Hematopoietic multipotent progenitor cell treated with erythropoietin and hydrocortisone succinate and interleukin-3 and kit ligand, for 15 days (in vitro differentiated cells): ENCODE results near the gene BMP2K.

Experiments used
- DNase-seq: peaks from one replicate; pipeline ENCODE4 v3.0.0-alpha.2; 2015; ENCODE audit warnings: low spot score

Gene BMP2K

DNA sequence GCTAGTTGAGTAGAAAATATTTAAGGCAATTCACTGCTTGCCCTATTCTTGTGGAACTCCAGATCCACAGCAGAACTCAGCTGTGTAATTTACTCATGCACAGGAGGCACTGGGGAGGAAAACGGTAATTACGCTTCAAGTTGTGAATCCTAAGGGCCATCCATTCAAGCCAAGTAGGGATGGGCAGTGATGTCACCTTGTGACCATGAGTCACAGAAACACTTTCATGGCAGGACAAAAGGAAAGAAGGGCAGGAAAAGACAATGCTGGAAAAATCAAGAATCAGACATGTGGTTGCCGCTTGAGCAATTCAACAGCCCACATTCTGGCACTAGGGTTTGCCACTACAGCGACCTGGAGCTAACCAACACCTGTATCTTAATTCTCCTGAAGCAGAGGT lies 161.7 kb downstream of the BMP2K start:
- DNase-seq, result no peak

DNA sequence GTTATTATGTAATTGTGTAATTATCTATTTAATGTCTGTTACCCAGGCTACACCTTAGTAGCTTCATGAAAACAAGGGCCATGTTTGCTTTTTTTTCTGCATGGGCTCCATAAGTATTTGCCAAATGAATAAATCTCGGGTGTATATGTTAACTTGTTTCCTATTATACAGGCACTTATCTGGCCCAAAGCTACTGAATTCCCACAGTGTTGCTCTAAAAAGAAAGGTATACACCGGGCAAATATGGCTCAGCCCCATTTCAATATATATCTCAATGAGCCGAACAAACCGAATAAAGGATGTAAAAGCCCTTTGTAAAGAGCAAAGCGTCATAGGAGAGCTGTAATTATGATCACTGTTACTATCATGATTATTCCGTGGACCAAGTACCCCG lies 162.3 kb downstream of the BMP2K start:
- DNase-seq, result no peak

- peak; percentile 89 for DNase-seq
These were observed 162.9 kb downstream of the BMP2K start, which contains the start of gene PAQR3 for GRCh38 chr4:78938868-78939666. Gene PAQR3 (minus strand): TSS chr4:78939438. CDS start chr4:78939224, 214 bp downstream.

GRCh38 chr4:78939667-78940008 lies 163.5 kb downstream of the BMP2K start:
- DNase-seq, result no peak

GRCh38 chr4:78940752-78941151 lies 164.6 kb downstream of the BMP2K start:
- DNase-seq, result no peak

- DNase-seq, result no peak
These were observed 168.2 kb downstream of the BMP2K start for GRCh38 chr4:78944381-78944780.

GRCh38 chr4:78945651-78946179 lies 169.6 kb downstream of the BMP2K start:
- no peak for DNase-seq

DNA sequence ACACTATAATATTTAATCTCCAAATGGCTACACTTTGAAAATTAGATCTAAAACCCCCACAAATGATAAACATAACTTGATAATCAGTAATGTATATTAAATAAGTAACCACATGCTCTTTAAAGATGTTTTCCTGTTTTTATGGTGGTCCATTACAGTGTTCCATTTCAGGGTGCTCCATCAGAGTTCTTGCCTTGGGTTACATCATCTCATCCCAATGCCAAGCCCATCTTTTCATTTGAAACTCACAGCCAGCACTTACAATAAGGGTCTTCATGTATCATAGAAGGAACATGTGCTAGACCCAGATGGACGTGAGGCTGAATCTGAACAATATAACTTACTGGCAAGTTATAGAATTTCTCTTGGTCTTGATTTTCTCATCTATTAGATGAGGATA lies 173.6 kb downstream of the BMP2K start:
- no peak for DNase-seq

- DNase-seq, result peak; percentile 65
These were observed 175.8 kb downstream of the BMP2K start for GRCh38 chr4:78951862-78952472.

- no peak for DNase-seq
These were observed 177.1 kb downstream of the BMP2K start for GRCh38 chr4:78953231-78953630.

DNA sequence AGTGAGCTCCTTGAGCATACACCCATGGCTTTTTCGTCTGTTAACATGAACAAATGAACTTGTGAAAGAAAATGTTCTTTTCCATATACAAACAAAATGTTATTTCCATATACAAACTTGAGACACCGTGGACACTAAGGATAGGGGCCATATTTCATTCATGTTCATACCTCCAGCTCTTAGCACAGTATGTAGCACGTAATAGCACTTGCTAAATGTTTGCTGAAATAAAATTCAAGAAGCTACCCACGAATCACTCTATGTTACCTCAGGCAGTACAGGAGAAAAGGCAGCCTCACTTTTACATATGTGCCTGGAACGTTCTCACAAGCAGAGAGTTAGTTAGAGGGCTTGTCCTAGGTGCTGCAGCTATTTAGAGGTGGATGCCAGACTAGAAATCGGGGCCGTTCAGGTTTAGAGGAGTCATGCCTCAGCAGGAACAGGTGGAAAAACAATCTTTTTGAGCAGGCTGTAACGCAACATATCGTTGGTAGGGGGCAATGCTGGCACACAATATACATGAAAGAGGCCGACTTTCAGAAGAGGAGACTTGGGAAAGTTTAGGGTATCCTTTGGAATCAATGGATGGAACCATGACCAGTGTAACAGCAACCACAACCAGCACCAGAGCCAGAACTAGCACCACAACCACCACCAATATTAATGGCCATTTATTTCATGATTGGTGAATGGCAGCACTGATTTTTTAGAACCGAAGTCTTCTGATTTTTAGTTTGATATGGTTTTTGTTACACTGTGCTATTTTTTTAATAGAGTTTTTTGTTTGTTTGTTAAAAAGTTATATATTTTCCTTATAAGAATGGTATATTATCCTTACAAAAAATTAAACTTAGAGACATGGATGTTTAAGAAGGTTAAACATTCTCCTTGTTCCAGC lies 177.9 kb downstream of the BMP2K start:
- DNase-seq, result no peak

DNA sequence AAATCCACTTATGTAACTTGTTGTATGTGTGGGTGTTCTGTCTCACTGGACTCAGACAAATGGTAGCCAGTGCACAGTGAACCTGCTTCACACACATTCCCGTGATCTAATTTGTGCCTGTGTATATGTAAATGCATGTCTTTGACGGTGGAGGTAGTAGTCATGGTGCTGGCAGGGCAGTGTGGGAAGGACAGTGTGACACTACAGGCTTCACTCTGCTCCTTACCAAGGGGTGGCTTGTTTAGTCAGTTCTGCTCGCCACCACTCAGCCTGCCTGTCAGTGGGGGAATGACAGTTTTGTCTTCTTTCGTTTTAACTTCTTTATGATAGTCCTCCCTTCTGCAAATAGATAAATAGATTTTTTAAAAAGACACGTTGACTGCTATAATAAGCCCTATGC lies 180.8 kb downstream of the BMP2K start:
- DNase-seq, result no peak

DNA sequence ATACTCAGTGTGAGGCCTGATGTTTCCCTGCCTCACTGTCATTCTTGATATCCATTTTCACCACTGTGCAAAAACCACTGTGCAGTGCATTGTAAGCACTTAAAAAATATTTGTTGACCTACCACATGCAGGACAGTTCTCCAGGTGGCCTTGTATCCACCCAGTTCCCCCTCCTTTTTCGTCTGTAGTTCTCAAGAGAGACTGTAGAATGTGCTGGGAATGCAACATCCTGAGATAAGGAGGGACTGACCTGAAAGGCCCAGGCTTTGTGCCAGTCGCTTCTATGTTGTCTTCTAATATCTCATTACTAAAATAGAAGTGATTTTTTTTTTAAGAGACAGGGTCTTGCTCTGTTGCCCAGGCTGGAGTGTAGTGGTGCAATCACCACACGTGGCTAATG lies 184.8 kb downstream of the BMP2K start:
- no peak for DNase-seq
